H9 (cell line): ENCODE measurements around the gene ANO2. TPM values are rescaled to one million over a fixed set of nuclear protein-coding genes. Genes with fewer than 3 reads are reported as not detected.
A peak's percentile ranks its signal among the peaks of the same experiment; 100 is the strongest.

Experiments used
- DNase-seq: peaks from one replicate; pipeline ENCODE4 v3.0.0-alpha.2; 2017
- H2AFZ ChIP-seq: one replicate; pipeline ENCODE4 v1.6.1; 2013; ENCODE audit warnings: mild to moderate bottlenecking, low read length, control low read depth, moderate library complexity
- H2AK5ac ChIP-seq: 2 replicates; pipeline ENCODE4 v1.6.1; 2013; ENCODE audit warnings: low read length, control low read depth, mixed read lengths; ENCODE audit not compliant: insufficient read length
- H2BK120ac ChIP-seq: one replicate; pipeline ENCODE4 v1.6.1; 2013; ENCODE audit warnings: low read depth, mild to moderate bottlenecking, low read length, control low read depth, inconsistent platforms; ENCODE audit not compliant: poor library complexity, severe bottlenecking
- H2BK12ac ChIP-seq: 2 replicates; pipeline ENCODE4 v1.6.1; 2013; ENCODE audit warnings: low read length, control low read depth, mixed read lengths, low read depth; ENCODE audit not compliant: insufficient read length
- H2BK15ac ChIP-seq: 2 replicates; pipeline ENCODE4 v1.6.1; 2013; ENCODE audit warnings: low read depth, low read length, control low read depth
- H2BK20ac ChIP-seq: one replicate; pipeline ENCODE4 v1.6.1; 2013; ENCODE audit warnings: low read depth, mild to moderate bottlenecking, low read length, control low read depth, inconsistent platforms; ENCODE audit not compliant: poor library complexity, severe bottlenecking
- H2BK5ac ChIP-seq: 2 replicates; pipeline ENCODE4 v1.6.1; 2013; ENCODE audit warnings: low read length, control low read depth, mixed read lengths; ENCODE audit not compliant: insufficient read length
- H3K14ac ChIP-seq: 2 replicates; pipeline ENCODE4 v1.6.1; 2013; ENCODE audit warnings: low read length, control low read depth; ENCODE audit not compliant: insufficient read depth
- H3K18ac ChIP-seq: 2 replicates; pipeline ENCODE4 v1.6.1; 2013; ENCODE audit warnings: low read depth, mild to moderate bottlenecking, mixed read lengths, low read length, control low read depth; ENCODE audit not compliant: insufficient read length
- H3K23ac ChIP-seq: 2 replicates; pipeline ENCODE4 v1.6.1; 2013; ENCODE audit warnings: low read length, control low read depth, mixed read lengths, low read depth; ENCODE audit not compliant: insufficient read length
- H3K23me2 ChIP-seq: 2 replicates; pipeline ENCODE4 v1.6.1; 2013; ENCODE audit warnings: low read depth, mild to moderate bottlenecking, mixed read lengths, low read length, control low read depth; ENCODE audit not compliant: insufficient read length, poor library complexity, severe bottlenecking
- H3K27ac ChIP-seq: 2 replicates; pipeline ENCODE4 v1.5.1; 2013; ENCODE audit warnings: low read length, control low read depth, mixed read lengths, low read depth; ENCODE audit not compliant: insufficient read length
- H3K27me3 ChIP-seq: 2 replicates; pipeline ENCODE4 v1.6.1; 2013; ENCODE audit warnings: low read length, control low read depth, inconsistent platforms; ENCODE audit not compliant: insufficient read depth
- H3K4ac ChIP-seq: 2 replicates; pipeline ENCODE4 v1.6.1; 2013; ENCODE audit warnings: low read depth, mild to moderate bottlenecking, control low read depth, inconsistent platforms, low read length, moderate library complexity
- H3K4me1 ChIP-seq: 2 replicates; pipeline ENCODE4 v1.6.1; 2013; ENCODE audit warnings: low read length, control low read depth, inconsistent platforms; ENCODE audit not compliant: insufficient read depth
- H3K4me2 ChIP-seq: 2 replicates; pipeline ENCODE4 v1.6.1; 2013; ENCODE audit warnings: low read length, control low read depth, mixed read lengths; ENCODE audit not compliant: insufficient read length, insufficient read depth
- H3K56ac ChIP-seq: 2 replicates; pipeline ENCODE4 v1.6.1; 2013; ENCODE audit warnings: low read depth, mild to moderate bottlenecking, mixed read lengths, low read length, control low read depth; ENCODE audit not compliant: insufficient read length
- H3K79me1 ChIP-seq: 2 replicates; pipeline ENCODE4 v1.6.1; 2013; ENCODE audit warnings: low read depth, mild to moderate bottlenecking, moderate library complexity, low read length, control low read depth, inconsistent platforms; ENCODE audit not compliant: insufficient read depth, poor library complexity, severe bottlenecking
- H3K79me2 ChIP-seq: 2 replicates; pipeline ENCODE4 v1.6.1; 2013; ENCODE audit warnings: low read length, control low read depth, inconsistent platforms; ENCODE audit not compliant: insufficient read depth
- H3K9ac ChIP-seq: 2 replicates; pipeline ENCODE4 v1.6.1; 2013; ENCODE audit warnings: low read length, control low read depth, mixed read lengths; ENCODE audit not compliant: insufficient read length; ENCODE audit errors: extremely low read depth
- H3K9me3 ChIP-seq: one replicate; pipeline ENCODE4 v1.6.1; 2013; ENCODE audit warnings: low read depth, low read length, inconsistent platforms; ENCODE audit not compliant: control insufficient read depth
- H3T11ph ChIP-seq: one replicate; pipeline ENCODE4 v1.6.1; 2013; ENCODE audit warnings: mild to moderate bottlenecking, low read length, control low read depth, inconsistent platforms
- H4K20me1 ChIP-seq: one replicate; pipeline ENCODE4 v1.6.1; 2013; ENCODE audit not compliant: control insufficient read depth, insufficient read length, insufficient read depth
- H4K5ac ChIP-seq: 2 replicates; pipeline ENCODE4 v1.6.1; 2013; ENCODE audit warnings: low read depth, mild to moderate bottlenecking, mixed read lengths, low read length, control low read depth; ENCODE audit not compliant: insufficient read length
- H4K8ac ChIP-seq: replicated peaks from 2 replicates; pipeline ENCODE4 v1.6.1; 2013; ENCODE audit warnings: low read length, control low read depth, mixed read lengths, low read depth; ENCODE audit not compliant: insufficient read length
- H4K91ac ChIP-seq: 2 replicates; pipeline ENCODE4 v1.6.1; 2013; ENCODE audit warnings: low read depth, mild to moderate bottlenecking, moderate library complexity, mixed read lengths, low read length, control low read depth; ENCODE audit not compliant: insufficient read length
- H3K27ac Mint-ChIP-seq, 3 experiments: 2 replicates in 2 of 3; 3 replicates in 1 of 3; pipeline ENCODE4 v1.8.0; 2020 to 2021; ENCODE audit warnings: mixed read lengths in 3 of 3, mild to moderate bottlenecking in 1 of 3, moderate library complexity in 1 of 3
- H3K27me3 Mint-ChIP-seq: 2 replicates; pipeline ENCODE4 v1.8.0; 2021; ENCODE audit warnings: low read depth, mild to moderate bottlenecking, moderate library complexity, mixed read lengths
- H3K36me3 Mint-ChIP-seq, 3 experiments: 2 replicates in 2 of 3; 3 replicates in 1 of 3; pipeline ENCODE4 v1.8.0; 2020 to 2021; ENCODE audit warnings: low read depth in 3 of 3, mixed read lengths in 3 of 3; ENCODE audit not compliant: insufficient read depth in 1 of 3
- H3K4me1 Mint-ChIP-seq, 2 experiments: 2 replicates each; pipeline ENCODE4 v1.8.0; 2020; ENCODE audit warnings: mixed read lengths in 2 of 2
- H3K4me3 Mint-ChIP-seq, 2 experiments: 2 replicates in 1 of 2; 3 replicates in 1 of 2; pipeline ENCODE4 v1.8.0; 2020 to 2021; ENCODE audit warnings: mild to moderate bottlenecking in 2 of 2, mixed read lengths in 2 of 2, moderate library complexity in 1 of 2
- H3K9me3 Mint-ChIP-seq, 2 experiments: 2 replicates in 1 of 2; 3 replicates in 1 of 2; pipeline ENCODE4 v1.8.0; 2020; ENCODE audit warnings: mild to moderate bottlenecking in 2 of 2, mixed read lengths in 2 of 2, moderate library complexity in 1 of 2
- CTCF ChIP-seq: fragments of 200-600 bp; sonication (generic); conservative IDR thresholded peaks from 3 replicates; pipeline ENCODE4 v1.8.0; 2021; ENCODE audit warnings: antibody characterized with exemption, mild to moderate bottlenecking
- total RNA-seq: library from RNA; stranded (reverse); gene quantifications from 2 replicates; pipeline ENCODE4 v1.2.1, GENCODE V29; 2021

The ANO2 gene
- total RNA-seq, 1 experiment from 2014 or later = 3.8 TPM

- no peaks in the 10 kb centered on the region; a peak in 1 of 7 replicates for H3K36me3 Mint-ChIP-seq
- DNase-seq = peak; percentile 6
- no peak for TF ChIP-seq CTCF
Measured at GRCh38 chr12:5708371-5708770, 236.7 kb downstream of the ANO2 start.

More at GRCh38 chr12:5708371-5708770, 236.7 kb downstream of the ANO2 start:
- H3K79me2 ChIP-seq = no peaks in the 10 kb centered on the region
- no peak overlapping the region for H4K5ac ChIP-seq
- Mint-ChIP-seq H3K4me1 (peaks cover 4 to 11% of the 10 kb centered on the region in 2 experiments; a peak in 3 of 4 replicates), H3K27me3 (peaks cover 4% of the 10 kb centered on the region), H3K9me3 (no peaks in the 10 kb centered on the region), H3K27ac (no peak overlapping the region), H3K4me3 (no peak overlapping the region)
- H3K4ac ChIP-seq = no peak overlapping the region
- no peaks in the 10 kb centered on the region for H3K79me1 ChIP-seq
- H2BK12ac ChIP-seq = no peak overlapping the region
- 0 out of 2 replicates have a peak, but pooled peaks cover 2% of the 10 kb centered on the region for H3K4me1 ChIP-seq
- no peaks in the 10 kb centered on the region for H3K27me3 ChIP-seq
- H3K23ac ChIP-seq = no peak overlapping the region
- no peak overlapping the region for H3K4me2 ChIP-seq
- no peak overlapping the region for H2AFZ ChIP-seq
- H2BK5ac ChIP-seq = no peak overlapping the region
- no peaks in the 10 kb centered on the region for H3K9me3 ChIP-seq
- H4K91ac ChIP-seq = no peak overlapping the region
- H3T11ph ChIP-seq = no peak overlapping the region
- H2AK5ac ChIP-seq = no peak overlapping the region
- no peaks in the 10 kb centered on the region for H3K23me2 ChIP-seq
- H2BK20ac ChIP-seq = no peak overlapping the region
- H3K9ac ChIP-seq = no peak overlapping the region
- no peak overlapping the region for H3K14ac ChIP-seq
- H4K8ac ChIP-seq = no peak overlapping the region
- H2BK120ac ChIP-seq = no peak overlapping the region
- H2BK15ac ChIP-seq = no peak overlapping the region
- no peak overlapping the region for H3K56ac ChIP-seq
- no peaks in the 10 kb centered on the region for H4K20me1 ChIP-seq
- no peak overlapping the region for H3K27ac ChIP-seq
- no peak overlapping the region for H3K18ac ChIP-seq
